Thoracic aorta (tissue), 2 donors: ENCODE data around the gene KLHL33. TPM values are rescaled to one million over a fixed set of nuclear protein-coding genes. Genes with fewer than 3 reads are reported as not detected.
"Not testable (repeated sequence)": the region's sequence is repeated elsewhere in the genome, so short reads cannot be mapped to it uniquely, and the experiment has no call there.

Experiments used
- ATAC-seq: fragments of 150-250 bp; one replicate; pipeline ENCODE4 v1.8.0; 2017; ENCODE audit warnings: low read depth; ENCODE audit not compliant: insufficient number of reproducible peaks, low FRiP score
- DNase-seq: peaks from one replicate; pipeline ENCODE4 v3.0.0-alpha.2; 2020; ENCODE audit warnings: low spot score
- H3K27ac ChIP-seq, 2 donors: fragments of 200-600 bp; sonication (generic); 1 replicate in 1 of 2; 2 replicates in 1 of 2; pipeline ENCODE4 v1.5.1; 2016; ENCODE audit warnings: mild to moderate bottlenecking in 2 of 2, moderate library complexity in 2 of 2
- H3K27me3 ChIP-seq: fragments of 200-600 bp; sonication (generic); replicated peaks from 2 replicates; pipeline ENCODE4 v1.6.0; 2016; ENCODE audit warnings: mild to moderate bottlenecking; ENCODE audit not compliant: insufficient read depth
- H3K36me3 ChIP-seq: fragments of 200-600 bp; sonication (generic); one replicate; pipeline ENCODE4 v1.5.1; 2016
- H3K4me1 ChIP-seq, 2 donors: fragments of 200-600 bp; sonication (generic); 1 replicate in 1 of 2; 2 replicates in 1 of 2; pipeline versions ENCODE4 v1.5.1 to v1.6.0; 2016; ENCODE audit warnings: low read depth in 2 of 2, mild to moderate bottlenecking in 1 of 2; ENCODE audit not compliant: control insufficient read depth in 1 of 2
- H3K4me3 ChIP-seq: fragments of 200-600 bp; sonication (generic); 2 replicates; pipeline ENCODE4 v1.5.1; 2016; ENCODE audit warnings: mild to moderate bottlenecking
- H3K9me3 ChIP-seq: fragments of 200-600 bp; sonication (generic); 2 replicates; pipeline ENCODE4 v1.5.1; 2016
- total RNA-seq, 2 donors: library from RNA; depleted of rRNA; stranded (reverse); fragments of >200 nt; gene quantifications; one replicate each; pipeline versions ENCODE4 v1.1.0 to v1.2.3, GENCODE V29; 2016
- TF ChIP-seq, protein P1 (sequence below): fragments of 200-600 bp; sonication (generic); IDR thresholded peaks from one replicate; pipeline ENCODE4 v1.5.1; 2019; ENCODE audit warnings: antibody characterized with exemption

The KLHL33 gene
- total RNA-seq, 2 donors from 2014 or later, result 0.14 to 0.42 TPM

DNA sequence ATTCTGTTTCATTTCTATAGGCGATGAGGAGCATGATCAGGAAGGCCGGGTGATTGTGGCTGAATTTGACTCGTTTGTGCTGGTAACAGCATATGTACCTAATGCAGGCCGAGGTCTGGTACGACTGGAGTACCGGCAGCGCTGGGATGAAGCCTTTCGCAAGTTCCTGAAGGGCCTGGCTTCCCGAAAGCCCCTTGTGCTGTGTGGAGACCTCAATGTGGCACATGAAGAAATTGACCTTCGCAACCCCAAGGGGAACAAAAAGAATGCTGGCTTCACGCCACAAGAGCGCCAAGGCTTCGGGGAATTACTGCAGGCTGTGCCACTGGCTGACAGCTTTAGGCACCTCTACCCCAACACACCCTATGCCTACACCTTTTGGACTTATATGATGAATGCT, 21.0 kb upstream of the KLHL33 start:
- Histone ChIP-seq H3K4me1 (peaks cover 32 to 37% of the 10 kb centered on the region in 2 donors), H3K36me3 (peaks cover 26% of the 10 kb centered on the region), H3K9me3 (no peaks in the 10 kb centered on the region), H3K27me3 (no peaks in the 10 kb centered on the region), H3K4me3 (no peak overlapping the region), H3K27ac (no peak overlapping the region)
- TF ChIP-seq, protein P1, sequence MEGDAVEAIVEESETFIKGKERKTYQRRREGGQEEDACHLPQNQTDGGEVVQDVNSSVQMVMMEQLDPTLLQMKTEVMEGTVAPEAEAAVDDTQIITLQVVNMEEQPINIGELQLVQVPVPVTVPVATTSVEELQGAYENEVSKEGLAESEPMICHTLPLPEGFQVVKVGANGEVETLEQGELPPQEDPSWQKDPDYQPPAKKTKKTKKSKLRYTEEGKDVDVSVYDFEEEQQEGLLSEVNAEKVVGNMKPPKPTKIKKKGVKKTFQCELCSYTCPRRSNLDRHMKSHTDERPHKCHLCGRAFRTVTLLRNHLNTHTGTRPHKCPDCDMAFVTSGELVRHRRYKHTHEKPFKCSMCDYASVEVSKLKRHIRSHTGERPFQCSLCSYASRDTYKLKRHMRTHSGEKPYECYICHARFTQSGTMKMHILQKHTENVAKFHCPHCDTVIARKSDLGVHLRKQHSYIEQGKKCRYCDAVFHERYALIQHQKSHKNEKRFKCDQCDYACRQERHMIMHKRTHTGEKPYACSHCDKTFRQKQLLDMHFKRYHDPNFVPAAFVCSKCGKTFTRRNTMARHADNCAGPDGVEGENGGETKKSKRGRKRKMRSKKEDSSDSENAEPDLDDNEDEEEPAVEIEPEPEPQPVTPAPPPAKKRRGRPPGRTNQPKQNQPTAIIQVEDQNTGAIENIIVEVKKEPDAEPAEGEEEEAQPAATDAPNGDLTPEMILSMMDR, result no peak
- DNase-seq (no peak), ATAC-seq (no peak)

DNA sequence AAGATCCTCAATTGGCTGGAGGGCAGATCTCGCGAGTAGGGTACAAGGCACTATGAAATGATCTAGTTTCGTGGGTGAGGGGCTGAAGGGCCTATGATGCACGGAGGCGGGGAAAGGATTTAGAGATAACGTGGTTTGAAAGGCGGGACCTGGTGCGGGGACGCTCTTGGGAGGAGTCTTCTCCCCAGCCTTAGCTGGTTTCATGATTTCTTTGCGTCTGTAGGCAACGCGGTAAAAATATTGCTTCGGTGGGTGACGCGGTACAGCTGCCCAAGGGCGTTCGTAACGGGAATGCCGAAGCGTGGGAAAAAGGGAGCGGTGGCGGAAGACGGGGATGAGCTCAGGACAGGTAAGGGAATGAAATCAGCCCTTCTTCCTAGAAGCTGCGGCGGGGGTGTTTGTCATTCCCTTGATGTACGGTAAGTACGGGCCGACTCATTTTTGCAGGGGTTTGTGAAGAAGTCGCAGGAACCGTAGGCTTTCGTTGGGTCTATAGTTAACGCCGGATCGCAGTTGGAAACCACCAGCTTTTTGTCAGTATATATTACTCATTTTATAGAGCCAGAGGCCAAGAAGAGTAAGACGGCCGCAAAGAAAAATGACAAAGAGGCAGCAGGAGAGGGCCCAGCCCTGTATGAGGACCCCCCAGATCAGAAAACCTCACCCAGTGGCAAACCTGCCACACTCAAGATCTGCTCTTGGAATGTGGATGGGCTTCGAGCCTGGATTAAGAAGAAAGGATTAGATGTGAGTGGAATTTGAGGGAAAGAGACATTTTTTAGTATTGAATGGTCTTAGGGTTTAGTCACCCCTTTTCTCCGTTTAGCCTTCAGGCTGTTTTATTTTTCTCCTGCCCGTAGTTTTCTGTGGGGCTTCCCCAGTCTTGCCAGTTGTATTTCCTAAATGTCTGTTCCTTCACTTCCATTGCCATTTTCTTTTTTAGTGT, 19.7 kb upstream of the KLHL33 start:
- no peaks in the 10 kb centered on the region for H3K9me3 ChIP-seq
- no peak for DNase-seq

DNA sequence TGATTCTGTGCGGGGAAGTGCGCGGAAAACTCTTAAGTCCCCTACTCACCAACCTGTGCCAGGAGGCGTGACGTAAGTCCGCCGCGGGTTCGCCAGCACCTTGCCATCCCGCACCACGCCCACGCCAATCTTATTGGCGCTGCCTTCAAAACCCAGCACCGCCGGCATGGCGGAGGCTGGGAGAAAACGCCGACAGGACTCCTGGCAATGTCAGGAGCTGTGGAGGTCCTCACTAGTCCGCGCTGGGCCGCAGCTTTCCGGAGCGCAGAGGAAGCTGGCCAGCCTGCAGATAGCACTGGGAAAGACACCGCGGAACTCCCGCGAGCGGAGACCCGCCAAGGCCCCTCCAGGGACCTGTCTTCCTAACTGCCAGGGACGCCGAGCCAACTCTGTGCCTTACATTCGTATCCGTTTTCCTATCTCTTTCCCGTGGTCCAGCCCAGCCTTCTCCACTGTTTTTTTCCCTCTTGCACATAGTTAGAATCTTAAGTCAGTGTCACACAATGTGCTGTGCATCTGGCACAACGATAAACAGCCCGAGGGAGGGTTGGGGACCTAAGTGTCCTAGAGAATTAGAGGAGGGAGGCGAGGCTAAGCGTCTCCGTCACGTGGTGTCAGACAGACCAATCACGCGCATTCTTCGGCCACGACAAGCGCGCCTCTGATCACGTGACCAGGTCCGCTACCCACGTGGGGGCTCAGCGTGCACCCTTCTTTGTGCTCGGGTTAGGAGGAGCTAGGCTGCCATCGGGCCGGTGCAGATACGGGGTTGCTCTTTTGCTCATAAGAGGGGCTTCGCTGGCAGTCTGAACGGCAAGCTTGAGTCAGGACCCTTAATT, 18.8 kb upstream of the KLHL33 start, which contains the start of the genes APEX1 and OSGEP:
APEX1 (plus strand) TSS at position 711 of the 839 bp plus-strand sequence. CDS start 420 bp downstream, outside the sequence.
OSGEP (minus strand) TSS at position 297 of the 839 bp plus-strand sequence; CDS start at position 168, 129 bp downstream.
- Histone ChIP-seq H3K4me3 (peak within 1 kb of the TSS; percentile 88), H3K27me3 (no peaks in the 10 kb centered on the region), H3K36me3 (peaks cover 41% of the 10 kb centered on the region), H3K9me3 (no peaks in the 10 kb centered on the region), H3K4me1 (peaks cover 23 to 27% of the 10 kb centered on the region in 2 donors), H3K27ac (peak within 1 kb of the TSS; percentile 87 to 91)
- TF ChIP-seq, protein P1, result no peak
- DNase-seq (peak; percentile 94), ATAC-seq (peak; percentile 91)

More for the DNA sequence above, 19.7 kb upstream of the KLHL33 start:
- Histone ChIP-seq H3K4me1 (peaks cover 31 to 36% of the 10 kb centered on the region in 2 donors), H3K36me3 (peaks cover 33% of the 10 kb centered on the region), H3K27ac (peak overlapping the region; percentile 87 to 91), H3K27me3 (no peaks in the 10 kb centered on the region), H3K4me3 (peak overlapping the region; percentile 88)
- TF ChIP-seq, protein P1, result no peak
- ATAC-seq, result peak; percentile 44

DNA sequence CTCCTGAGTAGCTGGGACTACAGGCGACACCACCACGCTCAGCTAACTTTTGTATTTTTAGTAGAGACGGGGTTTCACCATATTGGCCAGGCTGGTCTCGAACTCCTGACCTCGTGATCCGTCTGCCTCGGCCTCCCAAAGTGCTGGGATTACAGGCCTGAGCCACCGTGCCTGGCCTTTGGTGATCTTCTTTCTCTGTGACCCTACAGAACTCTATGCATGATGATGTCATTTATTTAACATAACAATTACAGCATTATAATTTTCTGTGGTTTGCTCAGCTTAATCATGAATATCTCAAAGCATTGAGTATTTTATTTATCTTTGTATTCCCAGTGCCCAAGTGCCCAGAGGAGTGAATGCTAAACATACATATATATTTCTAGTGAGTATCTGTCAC, 16.9 kb upstream of the KLHL33 start:
- not testable (repeated sequence) for H3K27ac ChIP-seq, ATAC-seq, H3K4me3 ChIP-seq, H3K9me3 ChIP-seq, DNase-seq, H3K27me3 ChIP-seq
- Histone ChIP-seq H3K4me1 (peaks cover 23 to 24% of the 10 kb centered on the region in 2 donors), H3K36me3 (peaks cover 46% of the 10 kb centered on the region)

DNA sequence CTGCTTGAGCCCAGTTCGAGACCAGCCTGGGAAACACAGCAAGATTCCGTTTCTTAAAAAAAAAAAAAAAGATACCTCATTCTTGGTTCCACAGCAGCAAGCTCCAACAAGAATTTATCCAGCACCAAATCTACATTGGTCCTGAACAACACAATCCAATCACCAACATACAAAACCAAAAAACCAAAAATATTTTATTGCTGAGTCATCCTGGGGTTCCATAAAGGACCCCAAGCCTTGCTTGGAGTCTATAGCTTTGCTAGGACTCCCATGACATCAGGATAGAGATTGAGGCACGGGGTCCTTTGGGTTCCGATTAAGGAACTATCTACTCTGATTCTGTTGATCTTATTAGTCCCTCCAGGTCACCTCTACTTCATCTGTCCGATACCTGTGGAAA, 10.9 kb upstream of the KLHL33 start:
- TF ChIP-seq, protein P1, result no peak
- H3K27me3 ChIP-seq, result no peaks in the 10 kb centered on the region
- no peak for DNase-seq
- H3K4me1 ChIP-seq, result no peaks in the 10 kb centered on the region
- H3K27ac ChIP-seq, result no peak overlapping the region
- H3K36me3 ChIP-seq, result peaks cover 49% of the 10 kb centered on the region
- ATAC-seq, result no peak
- no peaks in the 10 kb centered on the region for H3K9me3 ChIP-seq
- no peak overlapping the region for H3K4me3 ChIP-seq

DNA sequence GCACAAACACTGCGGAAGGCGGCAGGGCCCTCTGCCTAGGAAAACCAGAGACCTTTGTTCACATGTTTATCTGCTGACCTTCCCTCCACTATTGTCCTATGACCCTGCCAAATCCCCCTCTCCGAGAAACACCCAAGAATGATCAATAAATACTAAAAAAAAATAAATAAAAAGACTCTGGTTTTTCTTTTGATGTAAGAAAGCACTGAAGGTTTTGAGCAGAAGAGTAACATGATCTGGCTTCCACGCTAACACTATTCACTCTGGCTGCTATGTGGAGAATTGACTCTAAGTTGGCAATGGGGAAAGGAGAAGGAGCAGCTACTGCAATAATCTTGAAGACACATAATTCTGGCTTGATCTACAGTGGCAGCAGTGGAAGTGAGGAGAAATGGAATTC, 7.7 kb upstream of the KLHL33 start:
- peaks cover 25% of the 10 kb centered on the region for H3K36me3 ChIP-seq
- not testable (repeated sequence) for H3K27me3 ChIP-seq, DNase-seq, H3K4me1 ChIP-seq, H3K4me3 ChIP-seq, ATAC-seq, H3K9me3 ChIP-seq, H3K27ac ChIP-seq
